OCI-LY7 (cell line): ENCODE data around the gene TGIF2LX. TPM values are rescaled to one million over a fixed set of nuclear protein-coding genes. Genes with fewer than 3 reads are reported as not detected.
"Not testable (repeated sequence)": the region's sequence is repeated elsewhere in the genome, so short reads cannot be mapped to it uniquely, and the experiment has no call there.

Source experiments
- Bru-seq: library from RNA; stranded (reverse); fragments of 400-500 nt; gene quantifications from one replicate; lab custom pipeline; 2021; lab: Mats Ljungman, UMichigan
- BruChase-seq, 2 experiments: library from RNA; stranded (reverse); fragments of 400-500 nt; gene quantifications; one replicate each; lab custom pipeline; 2021; lab: Mats Ljungman, UMichigan
- BruUV-seq: library from RNA; stranded (reverse); fragments of 400-500 nt; replicated peaks from 2 replicates; lab custom pipeline; 2021; lab: Mats Ljungman, UMichigan
- CTCF ChIA-PET: fragments of 300-600 bp; sonication (Branson Sonifier 250); formaldehyde crosslinking; loops from one replicate; lab custom pipeline; 2022; ENCODE audit warnings: antibody characterized with exemption; ENCODE audit not compliant: unreplicated experiment; lab: Charles Lee
- POLR2A ChIA-PET: fragments of 300-600 bp; sonication (Branson Sonifier 250); formaldehyde crosslinking; loops from one replicate; lab custom pipeline; 2022; ENCODE audit warnings: antibody characterized with exemption; lab: Charles Lee
- DNase-seq: peaks from one replicate; pipeline ENCODE4 v3.0.0-alpha.2; 2015; ENCODE audit warnings: low spot score
- H2AFZ ChIP-seq: fragments of 200-600 bp; sonication (generic), shearing (Covaris generic); 2 replicates; pipeline ENCODE4 v1.6.1; 2014; ENCODE audit warnings: mild to moderate bottlenecking, antibody characterized with exemption, low read length, moderate library complexity
- H3K27ac ChIP-seq: fragments of 200-600 bp; sonication (generic); 2 replicates; pipeline ENCODE4 v1.5.1; 2014; ENCODE audit warnings: mixed run types, low read depth, mild to moderate bottlenecking, moderate library complexity, low read length, inconsistent platforms; ENCODE audit not compliant: poor library complexity, severe bottlenecking
- H3K36me3 ChIP-seq: fragments of 200-600 bp; sonication (generic); 2 replicates; pipeline ENCODE4 v1.6.1; 2014; ENCODE audit warnings: mild to moderate bottlenecking, antibody characterized with exemption, low read length, moderate library complexity, mixed read lengths; ENCODE audit not compliant: insufficient read depth
- H3K4me1 ChIP-seq: fragments of 200-600 bp; sonication (generic); 2 replicates; pipeline ENCODE4 v1.5.1; 2014; ENCODE audit warnings: mild to moderate bottlenecking, low read length; ENCODE audit not compliant: insufficient read depth, poor library complexity, severe bottlenecking
- H3K4me2 ChIP-seq: fragments of 200-600 bp; sonication (generic); 2 replicates; pipeline ENCODE4 v1.6.1; 2014; ENCODE audit warnings: mild to moderate bottlenecking, low read length
- H3K4me3 ChIP-seq: fragments of 200-600 bp; sonication (generic); 2 replicates; pipeline ENCODE4 v1.5.1; 2014; ENCODE audit warnings: mild to moderate bottlenecking, low read depth, low read length; ENCODE audit not compliant: poor library complexity, severe bottlenecking
- H3K79me2 ChIP-seq: fragments of 200-600 bp; sonication (generic); 2 replicates; pipeline ENCODE4 v1.6.1; 2016; ENCODE audit warnings: low read depth, mild to moderate bottlenecking, low read length, moderate library complexity, mixed read lengths; ENCODE audit not compliant: insufficient read depth
- H3K9me2 ChIP-seq: fragments of 200-600 bp; sonication (generic); 2 replicates; pipeline ENCODE4 v1.6.1; 2016; ENCODE audit warnings: mild to moderate bottlenecking, low read length, mixed read lengths; ENCODE audit not compliant: insufficient read depth
- H3K9me3 ChIP-seq: fragments of 200-600 bp; sonication (generic); 2 replicates; pipeline ENCODE4 v1.6.1; 2014; ENCODE audit warnings: mild to moderate bottlenecking, mixed run types, low read length, mixed read lengths
- H4K20me1 ChIP-seq: fragments of 200-600 bp; sonication (generic); 2 replicates; pipeline ENCODE4 v1.6.1; 2014; ENCODE audit warnings: mild to moderate bottlenecking, antibody characterized with exemption, low read length, moderate library complexity, mixed read lengths; ENCODE audit not compliant: insufficient read depth
- intact Hi-C: fragments of 100-400 bp; cut with micrococcal nuclease; formaldehyde crosslinking; loops from one replicate; pipeline ENCODE4 v1.10.0; 2022; ENCODE audit not compliant: unreplicated experiment
- long read RNA-seq: library from polyadenylated mRNA; stranded (forward); transcript quantifications from one replicate; pipeline ENCODE4 v2.0.0, GENCODE V29; 2022
- total RNA-seq, 2 experiments: library from RNA; depleted of rRNA in 1 of 2; stranded (reverse); fragments of >200 nt in 1 of 2; shearing (Covaris generic) in 1 of 2; gene quantifications; 2 replicates each; pipeline ENCODE4 v1.2.3, GENCODE V29; 2014 to 2022

The TGIF2LX gene
- total RNA-seq (2014; rRNA removed; shearing (Covaris generic)) (not detected in 2 replicates), total RNA-seq (2022) (not detected in 2 replicates), Bru-seq, nascent RNA (not detected), BruChase-seq, experiment 1, labeled RNA remaining after a 6-hour chase (not detected), BruChase-seq, experiment 2, labeled RNA remaining after a 2-hour chase (not detected)
- long read RNA-seq: 0 reads

GRCh38 chrX:89921665-89922064, at the start of gene TGIF2LX:
TGIF2LX (plus strand) TSS chrX:89921908; CDS start chrX:89922086, 178 bp downstream.
- H3K9me3 ChIP-seq, H3K4me3 ChIP-seq, H3K4me2 ChIP-seq, POLR2A ChIA-PET, BruUV-seq, H4K20me1 ChIP-seq, H3K9me2 ChIP-seq, H2AFZ ChIP-seq, DNase-seq, CTCF ChIA-PET, H3K4me1 ChIP-seq, H3K27ac ChIP-seq, intact Hi-C loops, H3K36me3 ChIP-seq, H3K79me2 ChIP-seq: not testable (repeated sequence)

GRCh38 chrX:89922338-89922934, 728 bp downstream of the TGIF2LX start:
- POLR2A ChIA-PET, H3K4me1 ChIP-seq, DNase-seq, H3K36me3 ChIP-seq, H3K9me2 ChIP-seq, H3K79me2 ChIP-seq, H3K4me3 ChIP-seq, CTCF ChIA-PET, H3K4me2 ChIP-seq, H4K20me1 ChIP-seq, H2AFZ ChIP-seq, BruUV-seq, intact Hi-C loops, H3K27ac ChIP-seq, H3K9me3 ChIP-seq: not testable (repeated sequence)

GRCh38 chrX:89943077-89943476, 21.4 kb downstream of the TGIF2LX start:
- H3K36me3 ChIP-seq, H3K4me1 ChIP-seq, H3K4me2 ChIP-seq, DNase-seq, H3K79me2 ChIP-seq, H4K20me1 ChIP-seq, BruUV-seq, CTCF ChIA-PET, H3K4me3 ChIP-seq, POLR2A ChIA-PET, H2AFZ ChIP-seq, H3K9me3 ChIP-seq, H3K27ac ChIP-seq, intact Hi-C loops, H3K9me2 ChIP-seq: not testable (repeated sequence)

GRCh38 chrX:89965588-89965987, 43.9 kb downstream of the TGIF2LX start:
- not testable (repeated sequence) for H3K36me3 ChIP-seq

More at GRCh38 chrX:89965588-89965987, 43.9 kb downstream of the TGIF2LX start:
- CTCF ChIA-PET, H3K4me1 ChIP-seq, H3K9me3 ChIP-seq, H3K4me2 ChIP-seq, H4K20me1 ChIP-seq, DNase-seq, H3K79me2 ChIP-seq, intact Hi-C loops, H3K4me3 ChIP-seq, POLR2A ChIA-PET, H3K27ac ChIP-seq, BruUV-seq, H2AFZ ChIP-seq, H3K9me2 ChIP-seq: not testable (repeated sequence)
